Ishikawa (cell line): ENCODE measurements around the gene CMTM3.

Experiments used
- EP300 ChIP-seq: IDR thresholded peaks from 2 replicates; pipeline ENCODE4 v1.6.1; 2012; ENCODE audit warnings: borderline replicate concordance
- RAD21 ChIP-seq: IDR thresholded peaks from 2 replicates; pipeline ENCODE4 v1.6.1; 2012; ENCODE audit warnings: low read depth
- USF1 ChIP-seq: IDR thresholded peaks from 2 replicates; pipeline ENCODE4 v1.6.1; 2012

- peak; percentile 85 for TF ChIP-seq RAD21
- TF ChIP-seq USF1 = no peak
- TF ChIP-seq EP300 = no peak
Observed at GRCh38 chr16:66588981-66589713, 15.4 kb upstream of the CMTM3 start.
